Measurements from ENCODE around the gene ZNF462. TPM values are rescaled to one million over a fixed set of nuclear protein-coding genes. Genes with fewer than 3 reads are reported as not detected.

The ZNF462 gene
- total and polyA plus RNA-seq, 9 donors: 5.8 to 87.6 (median 51.2) TPM

- DNase-seq: no peak
- Histone ChIP-seq H3K36me3 (no peaks in the 10 kb centered on the region), H3K4me3 (no peak overlapping the region), H3K27ac (peak overlapping the region in 1 of 2 donors; percentile 92), H3K4me1 (ENCODE audit: insufficient read depth) (peaks cover 11% of the 10 kb centered on the region), H3K27me3 (no peaks in the 10 kb centered on the region), H3K9me3 (no peaks in the 10 kb centered on the region)
- 51 to 66% (median 61%) methylated on average over 1 of the region's 1 CpG for WGBS, 3 donors
- intact Hi-C loops (cut with DNase I): loop anchor here in 3 of 4 donors (5.0 to 10.0 kb wide), 2 partner anchors 57 to 60 kb away; partner anchors contain the start of gene ZNF462 (in 3 of the 3)
- TF ChIP-seq CTCF (IDR thresholded peaks at IDR 0.05) (no peak), POLR2A (IDR thresholded peaks at IDR 0.05) (no peak), EP300 (IDR thresholded peaks at IDR 0.05) (no peak)
Measured at GRCh38 chr9:106922026-106922425, 59.1 kb downstream of the ZNF462 start.

GRCh38 chr9:106925392-106925791 is 62.4 kb downstream of the ZNF462 start:
- H3K36me3 ChIP-seq: no peaks in the 10 kb centered on the region
- intact Hi-C loops (cut with DNase I): loop anchor here in 1 of 4 donors (10.0 kb wide), 1 partner anchor 61 kb away; the partner anchor contains the start of gene ZNF462

GRCh38 chr9:106927916-106928315 is 65.0 kb downstream of the ZNF462 start:
- H3K36me3 ChIP-seq: no peaks in the 10 kb centered on the region
- 84 to 97% (median 91%) methylated on average over 5 of the region's 5 CpGs for WGBS, 3 donors

More at GRCh38 chr9:106925392-106925791, 62.4 kb downstream of the ZNF462 start:
- Histone ChIP-seq H3K9me3 (no peaks in the 10 kb centered on the region), H3K4me1 (ENCODE audit: insufficient read depth) (peaks cover 19% of the 10 kb centered on the region), H3K4me3 (no peak overlapping the region), H3K27ac (no peak overlapping the region), H3K27me3 (no peaks in the 10 kb centered on the region)
- no peak for TF ChIP-seq POLR2A (IDR thresholded peaks at IDR 0.05)
- no peak for TF ChIP-seq EP300 (IDR thresholded peaks at IDR 0.05)
- no peak for TF ChIP-seq CTCF (IDR thresholded peaks at IDR 0.05)
- DNase-seq: no peak
- WGBS, 3 donors: 97 to 99% (median 99%) methylated on average over 7 of the region's 7 CpGs

GRCh38 chr9:106928350-106928749 is 65.4 kb downstream of the ZNF462 start:
- Histone ChIP-seq H3K4me1 (ENCODE audit: insufficient read depth) (peaks cover 10% of the 10 kb centered on the region), H3K27ac (no peak overlapping the region), H3K36me3 (no peaks in the 10 kb centered on the region), H3K4me3 (no peak overlapping the region), H3K9me3 (no peaks in the 10 kb centered on the region), H3K27me3 (no peaks in the 10 kb centered on the region)
- 97 to 98% (median 98%) methylated on average over 18 of the region's 18 CpGs for WGBS, 3 donors
- TF ChIP-seq EP300 (IDR thresholded peaks at IDR 0.05): no peak
- no peak for TF ChIP-seq CTCF (IDR thresholded peaks at IDR 0.05)
- no peak for TF ChIP-seq POLR2A (IDR thresholded peaks at IDR 0.05)
- intact Hi-C loops (cut with DNase I): loop anchor here in 1 of 4 donors (10.0 kb wide), 1 partner anchor 64 kb away; the partner anchor contains the start of gene ZNF462
- DNase-seq: no peak

More at GRCh38 chr9:106927916-106928315, 65.0 kb downstream of the ZNF462 start:
- Histone ChIP-seq H3K27ac (no peak overlapping the region), H3K4me3 (no peak overlapping the region), H3K27me3 (no peaks in the 10 kb centered on the region), H3K4me1 (ENCODE audit: insufficient read depth) (peaks cover 14% of the 10 kb centered on the region), H3K9me3 (no peaks in the 10 kb centered on the region)
- intact Hi-C loops (cut with DNase I): loop anchor here in 1 of 4 donors (10.0 kb wide), 1 partner anchor 63 kb away; the partner anchor contains the start of gene ZNF462
- no peak for DNase-seq
- TF ChIP-seq POLR2A (IDR thresholded peaks at IDR 0.05): no peak
- no peak for TF ChIP-seq CTCF (IDR thresholded peaks at IDR 0.05)
- TF ChIP-seq EP300 (IDR thresholded peaks at IDR 0.05): no peak
